ENCODE data around the gene BABAM2.

The BABAM2 gene

GRCh38 chr2:28172114-28172898 is 281.8 kb downstream of the BABAM2 start:
- no peak for DNase-seq

- no peak for DNase-seq
These were observed 282.8 kb downstream of the BABAM2 start for GRCh38 chr2:28173377-28173776.

GRCh38 chr2:28174211-28174610 is 283.7 kb downstream of the BABAM2 start:
- DNase-seq, result no peak

GRCh38 chr2:28175028-28175427 is 284.5 kb downstream of the BABAM2 start:
- no peak for DNase-seq

GRCh38 chr2:28178946-28179345 is 288.4 kb downstream of the BABAM2 start:
- no peak for DNase-seq

GRCh38 chr2:28181801-28182200 is 291.3 kb downstream of the BABAM2 start:
- no peak for DNase-seq

GRCh38 chr2:28182348-28182747 is 291.8 kb downstream of the BABAM2 start:
- no peak for DNase-seq

- DNase-seq, result no peak
These were observed 294.6 kb downstream of the BABAM2 start for GRCh38 chr2:28185153-28185552.

- DNase-seq, result no peak
These were observed 295.4 kb downstream of the BABAM2 start for GRCh38 chr2:28185891-28186290.

- no peak for DNase-seq
These were observed 296.7 kb downstream of the BABAM2 start for GRCh38 chr2:28187186-28187585.

GRCh38 chr2:28188436-28188835 is 297.9 kb downstream of the BABAM2 start:
- DNase-seq, result no peak

GRCh38 chr2:28193630-28194403 is 303.3 kb downstream of the BABAM2 start:
- DNase-seq, result no peak

- no peak for DNase-seq
These were observed 309.6 kb downstream of the BABAM2 start for GRCh38 chr2:28199995-28200679.

- DNase-seq, result no peak
These were observed 311.2 kb downstream of the BABAM2 start for GRCh38 chr2:28201671-28202180.

- no peak for DNase-seq
These were observed 312.2 kb downstream of the BABAM2 start for GRCh38 chr2:28202719-28203118.

GRCh38 chr2:28206762-28207161 is 316.2 kb downstream of the BABAM2 start:
- DNase-seq, result peak; percentile 10

- DNase-seq, result no peak
These were observed 318.7 kb downstream of the BABAM2 start for GRCh38 chr2:28209261-28209691.

- no peak for DNase-seq
These were observed 319.3 kb downstream of the BABAM2 start for GRCh38 chr2:28209864-28210263.

GRCh38 chr2:28210535-28210934 is 320.0 kb downstream of the BABAM2 start:
- DNase-seq, result no peak

- no peak for DNase-seq
These were observed 325.8 kb downstream of the BABAM2 start for GRCh38 chr2:28216331-28216730.

GRCh38 chr2:28217042-28217740 is 326.7 kb downstream of the BABAM2 start:
- DNase-seq, result no peak

- DNase-seq, result no peak
These were observed 328.6 kb downstream of the BABAM2 start for GRCh38 chr2:28219138-28219537.
